GM08714 (cell line): Measurements from ENCODE around the gene FOXP4.

Experiments used
- H3K4me3 ChIP-seq: fragments of 200-500 bp; sonication (Bioruptor generic); 2 replicates; pipeline ENCODE4 v1.5.1; 2014; ENCODE audit warnings: mild to moderate bottlenecking, low read length, inconsistent platforms
- ZNF274 ChIP-seq: IDR thresholded peaks from 2 replicates; pipeline ENCODE4 v1.6.1; 2012; ENCODE audit warnings: mild to moderate bottlenecking, low read depth, low read length

Gene FOXP4

GRCh38 chr6:41629128-41629527, 82.9 kb downstream of the FOXP4 start:
- H3K4me3 ChIP-seq: no peak overlapping the region
- no peak for TF ChIP-seq ZNF274

- H3K4me3 ChIP-seq: no peak overlapping the region
- no peak for TF ChIP-seq ZNF274
These were observed 83.9 kb downstream of the FOXP4 start for GRCh38 chr6:41630069-41630468.

- no peak overlapping the region for H3K4me3 ChIP-seq
- no peak for TF ChIP-seq ZNF274
These were observed 84.8 kb downstream of the FOXP4 start for GRCh38 chr6:41630946-41631345.

DNA sequence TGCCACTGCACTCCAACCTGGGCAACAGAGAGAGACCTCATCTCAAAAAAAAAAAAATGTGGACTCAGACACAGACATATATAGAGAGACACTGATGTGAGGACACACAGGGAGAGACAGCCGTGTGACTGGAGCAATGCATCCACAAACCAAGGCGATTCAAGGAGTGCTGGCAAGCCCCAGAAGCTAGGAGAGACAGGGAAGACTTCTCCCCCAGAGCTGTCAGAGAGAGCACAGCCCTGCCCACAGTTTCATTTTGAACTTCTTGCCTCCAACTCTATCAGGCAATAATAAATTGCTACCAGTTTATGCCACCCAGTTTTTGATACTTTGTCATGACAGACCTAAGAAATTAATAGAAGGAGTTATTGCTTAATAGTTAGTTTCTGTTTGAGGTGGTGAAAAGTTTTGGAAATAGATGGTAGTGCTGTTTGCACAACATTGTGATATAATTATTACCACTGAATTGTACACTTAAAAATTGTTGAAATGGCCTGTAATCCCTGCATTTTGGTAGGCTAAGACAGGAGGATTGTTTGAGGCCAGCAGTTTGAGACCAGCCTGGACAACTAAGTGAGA, 87.0 kb downstream of the FOXP4 start:
- H3K4me3 ChIP-seq: no peak overlapping the region
- TF ChIP-seq ZNF274: no peak

DNA sequence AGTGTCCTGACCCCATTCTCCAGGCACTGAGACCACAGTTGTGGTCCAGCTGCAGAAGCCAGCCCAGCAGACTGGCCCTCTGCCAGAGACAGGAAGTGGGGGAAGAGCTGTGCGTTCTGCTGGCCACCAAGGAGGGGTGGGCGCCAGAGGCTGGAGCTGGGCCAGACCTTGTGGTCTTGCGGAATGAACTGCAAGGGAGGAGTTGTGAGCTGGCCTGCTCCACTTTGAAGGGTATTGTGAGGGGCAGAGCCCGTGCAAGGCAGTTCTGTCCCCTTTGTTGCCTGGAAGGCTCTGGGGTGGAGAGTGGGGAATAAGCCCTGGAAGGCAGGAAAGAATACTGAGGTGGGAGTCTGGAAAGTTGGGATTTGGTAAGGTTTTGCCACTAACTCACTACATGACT, 88.5 kb downstream of the FOXP4 start:
- H3K4me3 ChIP-seq: no peak overlapping the region
- TF ChIP-seq ZNF274: no peak

DNA sequence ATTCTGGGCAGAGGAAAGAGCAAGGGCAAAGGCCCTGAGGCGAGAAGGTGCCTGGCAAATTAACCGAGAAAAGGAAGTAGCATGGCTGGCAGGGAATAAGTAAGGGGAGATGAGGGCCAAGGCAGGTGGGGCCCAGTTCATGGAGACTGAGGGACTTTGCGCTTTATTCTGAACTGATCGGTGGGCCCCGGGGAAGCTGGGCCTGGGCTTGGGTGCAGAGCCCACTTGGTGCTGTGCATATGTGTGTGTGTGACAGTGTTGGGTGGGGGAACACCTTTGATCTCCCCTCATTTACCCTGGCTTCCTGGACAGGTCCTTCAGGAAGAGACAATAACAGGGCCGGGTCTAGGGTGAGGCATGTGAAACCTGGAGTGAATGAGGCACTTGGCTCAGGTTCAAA, 89.2 kb downstream of the FOXP4 start:
- H3K4me3 ChIP-seq: no peak overlapping the region
- no peak for TF ChIP-seq ZNF274

- TF ChIP-seq ZNF274: no peak
- H3K4me3 ChIP-seq: no peak overlapping the region
These were observed 90.6 kb downstream of the FOXP4 start for GRCh38 chr6:41636833-41637193.

GRCh38 chr6:41637194-41638001, 91.2 kb downstream of the FOXP4 start:
- H3K4me3 ChIP-seq: no peak overlapping the region

DNA sequence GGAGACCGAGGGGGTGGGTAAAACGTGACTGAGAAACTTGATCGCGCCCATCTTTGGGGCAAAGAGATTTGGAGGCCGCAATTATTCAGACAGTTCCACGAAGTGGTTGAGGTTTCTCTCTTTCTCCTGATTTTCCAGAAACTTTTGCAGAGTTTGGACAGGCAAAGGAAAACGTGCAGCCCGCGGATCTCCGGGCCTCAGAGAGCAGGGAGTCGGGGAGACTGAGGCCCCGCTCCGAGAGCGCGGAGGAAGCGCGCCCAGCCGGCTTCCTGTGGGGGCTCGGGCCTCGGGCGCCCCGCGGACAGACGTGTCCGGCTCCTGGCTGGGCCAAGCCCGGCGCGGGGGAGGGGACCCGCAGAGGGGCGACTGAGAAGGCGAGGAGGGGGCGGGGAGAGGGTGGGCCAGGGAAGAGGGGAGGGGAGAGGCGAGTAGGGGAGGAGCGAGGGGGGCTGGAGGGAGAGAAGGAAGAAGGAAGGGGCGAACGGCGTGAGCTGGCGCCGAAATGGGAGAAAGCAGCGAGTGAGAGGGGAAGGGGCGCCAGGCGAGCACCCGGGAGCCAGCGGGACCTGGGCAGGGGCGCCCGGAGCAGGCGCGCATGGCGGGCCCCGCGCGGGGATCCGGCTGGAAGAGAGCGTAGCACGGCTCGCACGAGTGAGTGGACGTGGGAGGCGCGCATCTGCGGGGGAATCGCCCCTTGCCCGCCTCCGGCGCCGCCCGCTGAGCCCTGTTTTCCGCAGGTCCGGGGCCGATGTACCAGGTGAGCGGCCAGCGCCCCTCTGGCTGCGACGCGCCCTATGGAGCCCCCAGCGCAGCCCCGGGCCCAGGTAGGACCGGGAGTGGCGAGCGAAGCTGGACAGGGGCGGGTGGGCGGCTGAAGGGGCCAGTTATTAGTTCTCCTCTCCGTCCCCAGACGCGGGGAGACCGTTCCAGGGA, 92.1 kb downstream of the FOXP4 start, which contains the start of gene MDFI:
MDFI (plus strand) TSS at position 467 of the 933 bp plus-strand sequence; CDS start at position 749, 282 bp downstream.
- no peak within 1 kb of the TSS for H3K4me3 ChIP-seq
- TF ChIP-seq ZNF274: no peak

More at GRCh38 chr6:41637194-41638001, 91.2 kb downstream of the FOXP4 start:
- no peak for TF ChIP-seq ZNF274

DNA sequence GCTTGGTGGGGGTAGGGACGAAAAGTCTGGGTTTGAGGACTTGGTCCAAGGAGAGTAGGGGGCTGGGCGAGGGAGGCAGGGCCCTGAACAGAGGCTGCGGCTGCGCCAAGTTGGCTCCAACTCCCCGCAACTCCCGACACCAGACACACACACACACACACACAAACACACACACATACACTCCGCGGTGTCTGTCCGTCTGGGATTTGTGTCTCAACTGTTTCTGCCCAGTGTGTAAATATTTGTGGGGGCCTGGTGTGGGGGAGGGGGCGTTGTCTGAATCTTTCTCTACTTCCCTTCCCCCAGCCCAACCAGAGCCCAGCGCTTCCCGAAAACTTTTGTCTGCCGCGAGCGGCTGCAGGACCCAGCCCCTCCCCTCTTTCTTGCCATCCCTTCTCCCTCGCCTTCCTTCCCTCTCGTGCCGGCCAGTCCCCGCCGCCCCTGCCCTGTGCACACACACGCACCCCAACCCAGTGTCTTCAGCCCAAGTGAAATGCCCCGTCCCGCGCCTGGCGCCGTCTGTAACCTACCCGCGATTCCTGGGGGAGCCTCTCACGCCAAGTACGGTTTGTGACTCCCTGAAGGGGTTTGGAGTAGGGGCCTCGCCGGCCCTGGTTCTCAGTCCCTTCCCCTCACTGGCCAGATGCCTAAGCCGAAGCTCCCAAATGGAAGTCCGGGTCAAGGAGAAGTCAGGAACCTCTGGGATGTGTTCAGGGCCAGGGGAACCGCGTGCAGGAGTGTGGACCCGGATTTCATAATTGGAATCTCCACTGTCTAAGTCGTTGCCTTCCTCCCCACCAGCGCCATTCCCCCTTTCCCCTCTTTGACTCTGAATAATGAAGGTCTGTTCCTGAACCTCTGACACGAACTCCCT, 93.0 kb downstream of the FOXP4 start:
- no peak for TF ChIP-seq ZNF274
- H3K4me3 ChIP-seq: no peak overlapping the region

DNA sequence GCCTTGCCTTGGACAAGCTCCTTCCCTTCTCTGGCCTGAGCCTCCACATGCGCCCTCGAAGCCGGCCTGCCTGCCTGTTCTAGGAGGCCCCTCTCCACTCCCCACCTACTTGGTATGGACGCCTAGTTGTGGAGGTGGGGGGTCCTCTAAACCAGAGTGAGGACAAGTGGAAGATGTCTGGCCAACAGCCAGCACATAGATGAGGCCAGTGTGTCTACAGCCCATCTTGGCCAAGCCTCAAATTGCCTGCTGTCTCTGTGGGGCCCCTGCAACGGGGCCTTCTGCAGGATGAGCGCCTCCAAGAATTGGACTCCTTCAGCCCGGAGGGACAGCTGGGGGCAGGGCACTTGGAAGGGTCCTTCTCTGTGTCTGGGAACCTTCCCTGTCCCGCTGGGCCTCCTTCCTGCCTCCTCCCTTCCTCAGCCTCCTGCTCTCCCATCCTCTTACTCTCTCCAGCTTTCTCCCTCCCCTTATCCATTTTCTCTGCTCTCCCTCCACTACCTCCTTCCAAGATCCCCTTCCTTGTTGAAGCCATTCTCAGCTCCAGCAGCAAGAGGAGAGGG, 93.7 kb downstream of the FOXP4 start:
- no peak overlapping the region for H3K4me3 ChIP-seq
- no peak for TF ChIP-seq ZNF274

DNA sequence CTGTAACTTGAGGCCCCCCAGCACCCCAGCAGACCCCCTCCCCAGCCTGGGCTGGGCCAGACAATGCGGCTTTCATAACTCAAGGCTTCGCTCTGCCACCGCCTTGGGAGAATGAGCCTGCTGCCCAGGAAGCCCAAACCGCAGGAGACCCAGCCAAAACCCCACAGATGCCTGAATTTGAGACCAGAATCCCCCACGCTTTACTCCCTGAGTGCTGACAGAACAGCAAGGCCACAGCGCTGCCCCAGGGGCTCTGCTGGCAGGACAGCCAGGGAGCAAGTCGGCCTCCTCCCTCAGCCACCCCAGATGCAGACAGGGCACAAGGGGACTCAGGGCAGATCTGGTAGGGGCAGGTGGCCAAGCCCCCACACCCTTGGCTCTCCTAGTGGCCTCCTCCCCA, 94.2 kb downstream of the FOXP4 start:
- no peak for TF ChIP-seq ZNF274
- H3K4me3 ChIP-seq: no peak overlapping the region

DNA sequence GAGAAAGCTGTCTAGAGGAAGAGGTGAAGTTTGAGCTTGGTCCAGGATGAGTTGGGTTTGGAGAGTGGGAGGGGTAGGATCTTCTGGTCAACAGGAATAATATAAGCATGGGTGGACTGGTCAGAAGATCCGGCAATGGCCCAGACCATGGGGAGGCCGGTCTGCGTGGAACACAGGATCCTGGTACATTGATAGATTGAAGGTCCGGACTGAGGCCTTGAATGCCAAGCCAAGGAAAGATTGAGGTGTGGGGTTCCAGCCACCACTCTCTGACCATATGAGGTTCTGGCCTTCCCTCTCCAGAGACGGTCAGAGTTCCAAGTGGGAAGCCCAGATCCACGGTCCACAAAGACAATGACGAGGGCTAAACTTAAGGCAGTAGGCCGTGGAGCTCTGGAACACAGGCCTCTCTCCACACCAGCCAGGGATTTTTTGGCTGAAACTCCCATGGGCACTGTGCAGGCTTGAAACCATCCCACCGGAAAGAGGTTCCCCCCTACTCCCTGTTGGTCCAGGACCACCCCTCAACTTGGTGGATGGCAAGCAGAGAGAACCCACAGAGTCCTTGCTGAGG, 95.3 kb downstream of the FOXP4 start:
- TF ChIP-seq ZNF274: no peak
- no peak overlapping the region for H3K4me3 ChIP-seq
